Transverse colon (tissue), 3 donors: ENCODE results near the gene APBA1.

ENCODE experiments used
- EP300 ChIP-seq: sonication (generic); formaldehyde crosslinking; IDR thresholded peaks from one replicate; pipeline ENCODE4 v1.6.1; 2017; ENCODE audit warnings: antibody characterized with exemption, low read depth
- POLR2A ChIP-seq: fragments of 450-650 bp; IDR thresholded peaks from one replicate; pipeline ENCODE4 v1.6.1; 2016; ENCODE audit warnings: antibody characterized with exemption, mild to moderate bottlenecking, moderate library complexity
- TF ChIP-seq, protein P1 (sequence below), 5 experiments: fragments of 200-600 bp in 3 of 5; fragments of 450-650 bp in 2 of 5; sonication (generic) in 3 of 5; IDR thresholded peaks; 1 replicate in 2 of 5; 2 replicates in 3 of 5; pipeline ENCODE4 v1.5.1; 2016 to 2017; ENCODE audit warnings: antibody characterized with exemption in 5 of 5, inconsistent platforms in 3 of 5, mild to moderate bottlenecking in 2 of 5, moderate library complexity in 1 of 5

DNA sequence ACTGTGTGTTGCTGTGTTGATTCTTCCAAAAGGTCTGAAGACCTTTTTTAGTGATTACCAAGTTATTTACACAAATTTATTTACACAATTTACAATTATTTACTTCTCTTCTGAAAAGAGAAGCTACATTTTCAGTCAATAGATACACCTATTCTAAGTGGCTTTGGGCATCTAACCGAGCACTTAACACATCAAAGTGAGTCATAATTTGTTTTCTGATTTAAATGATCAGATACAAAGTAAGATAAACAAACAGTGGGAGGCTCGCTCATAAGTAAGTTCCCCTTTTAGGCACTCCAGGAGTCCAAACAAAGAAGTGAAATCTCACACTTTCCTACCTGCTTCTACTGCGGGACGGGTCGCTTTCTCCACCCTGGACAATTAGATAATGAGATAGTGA lies 90.2 kb downstream of the APBA1 start:
- TF ChIP-seq, protein P1, sequence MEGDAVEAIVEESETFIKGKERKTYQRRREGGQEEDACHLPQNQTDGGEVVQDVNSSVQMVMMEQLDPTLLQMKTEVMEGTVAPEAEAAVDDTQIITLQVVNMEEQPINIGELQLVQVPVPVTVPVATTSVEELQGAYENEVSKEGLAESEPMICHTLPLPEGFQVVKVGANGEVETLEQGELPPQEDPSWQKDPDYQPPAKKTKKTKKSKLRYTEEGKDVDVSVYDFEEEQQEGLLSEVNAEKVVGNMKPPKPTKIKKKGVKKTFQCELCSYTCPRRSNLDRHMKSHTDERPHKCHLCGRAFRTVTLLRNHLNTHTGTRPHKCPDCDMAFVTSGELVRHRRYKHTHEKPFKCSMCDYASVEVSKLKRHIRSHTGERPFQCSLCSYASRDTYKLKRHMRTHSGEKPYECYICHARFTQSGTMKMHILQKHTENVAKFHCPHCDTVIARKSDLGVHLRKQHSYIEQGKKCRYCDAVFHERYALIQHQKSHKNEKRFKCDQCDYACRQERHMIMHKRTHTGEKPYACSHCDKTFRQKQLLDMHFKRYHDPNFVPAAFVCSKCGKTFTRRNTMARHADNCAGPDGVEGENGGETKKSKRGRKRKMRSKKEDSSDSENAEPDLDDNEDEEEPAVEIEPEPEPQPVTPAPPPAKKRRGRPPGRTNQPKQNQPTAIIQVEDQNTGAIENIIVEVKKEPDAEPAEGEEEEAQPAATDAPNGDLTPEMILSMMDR (IDR thresholded peaks at IDR 0.05): no peak
- TF ChIP-seq POLR2A (no peak), EP300 (no peak)
